Left forelimb (tissue), 1 donor: ENCODE data around the gene PYY.
"Not testable (repeated sequence)": the region's sequence is repeated elsewhere in the genome, so short reads cannot be mapped to it uniquely, and the experiment has no call there.

ENCODE experiments used
- DNase-seq: peaks from one replicate; pipeline ENCODE4 v3.0.0-alpha.2; 2018; ENCODE audit warnings: low spot score

Gene PYY

DNA sequence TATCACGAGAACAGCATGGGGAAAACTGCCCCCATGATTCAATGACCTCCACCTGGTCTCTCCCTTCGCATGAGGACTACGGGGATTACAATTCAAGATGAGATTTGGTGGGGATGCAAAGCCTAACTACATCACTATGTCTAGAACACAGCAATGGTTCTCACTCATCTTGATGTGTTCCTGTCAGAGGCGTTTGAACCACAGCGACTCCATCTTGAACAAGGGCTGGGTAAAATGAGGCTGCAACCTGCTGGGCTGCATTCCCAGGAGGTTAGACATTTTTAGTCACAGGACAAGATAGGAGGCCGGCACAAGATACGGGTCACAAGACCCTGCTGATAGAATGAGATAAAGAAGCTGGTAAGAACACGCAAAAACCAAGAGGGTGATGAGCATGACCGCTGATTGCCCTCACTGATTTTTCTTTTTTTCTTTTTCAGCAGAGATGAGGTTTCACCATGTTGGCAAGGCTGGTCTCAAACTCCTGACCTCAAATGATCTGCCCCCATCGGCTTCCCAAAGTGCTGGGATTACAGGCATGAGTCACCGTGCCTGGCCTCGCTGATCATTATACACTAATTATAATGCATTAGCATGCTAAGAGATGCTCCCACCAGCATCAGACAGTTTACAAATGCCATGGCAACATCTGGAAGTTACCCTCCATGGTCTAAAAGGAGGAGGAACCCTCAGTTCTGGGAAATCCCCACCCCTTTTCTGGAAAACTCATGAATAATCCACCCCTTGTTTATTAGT is 8.5 kb downstream of the PYY start:
- DNase-seq = no peak

DNA sequence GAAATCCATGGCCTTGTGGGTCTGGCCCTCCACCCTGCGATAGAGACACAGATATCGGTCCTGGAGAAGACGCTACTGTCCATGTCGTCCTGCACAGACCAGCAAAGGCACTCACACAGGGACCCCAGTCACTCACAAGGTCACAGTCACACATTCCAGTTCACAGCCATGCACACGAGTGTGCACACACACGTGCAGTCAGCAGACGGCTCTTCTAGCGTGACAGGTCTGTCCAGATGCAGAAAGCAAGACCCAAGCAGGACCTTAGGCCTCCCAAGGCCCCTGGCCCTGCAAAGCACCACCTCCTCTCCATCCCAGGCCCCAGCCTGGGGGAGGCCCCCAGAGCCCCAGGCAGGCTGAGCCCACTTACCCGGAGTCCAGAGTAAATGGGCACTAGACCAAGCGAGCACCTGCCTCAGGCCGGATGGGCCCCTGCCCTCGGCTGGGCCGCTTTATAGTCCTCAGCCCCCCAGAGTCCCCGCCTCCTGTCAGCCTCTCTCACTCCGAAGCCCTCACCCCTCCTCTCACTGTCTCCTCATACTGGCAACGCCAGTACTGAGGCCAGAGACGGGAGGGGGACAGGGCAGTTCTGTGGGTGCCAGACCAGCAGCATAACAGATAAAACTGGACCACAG is 11.6 kb downstream of the PYY start, which contains the start of gene PPY:
PPY (minus strand) TSS at position 426 of the 635 bp plus-strand sequence. CDS start 822 bp downstream, outside the sequence.
- DNase-seq = peak; percentile 50

DNA sequence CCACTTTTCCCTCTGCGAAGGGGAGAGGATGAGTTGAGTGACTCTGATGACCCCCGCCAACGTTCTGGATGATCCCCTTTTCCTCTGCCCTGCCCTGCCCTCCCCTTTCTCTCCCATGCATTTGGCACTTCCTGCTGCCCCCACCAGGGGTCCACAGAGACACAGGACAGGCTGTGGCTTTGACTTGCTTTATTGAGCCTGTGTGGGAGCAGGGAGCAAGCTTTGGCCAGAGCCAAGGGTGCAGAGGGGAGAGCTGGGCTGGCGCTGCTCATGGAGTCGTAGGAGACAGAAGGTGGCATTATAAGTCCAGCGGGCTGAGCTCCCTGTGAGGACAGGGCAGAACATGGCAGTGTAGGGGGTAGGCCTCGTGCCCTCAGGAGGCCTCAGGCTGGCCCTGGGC is 13.1 kb downstream of the PYY start:
- DNase-seq = no peak

DNA sequence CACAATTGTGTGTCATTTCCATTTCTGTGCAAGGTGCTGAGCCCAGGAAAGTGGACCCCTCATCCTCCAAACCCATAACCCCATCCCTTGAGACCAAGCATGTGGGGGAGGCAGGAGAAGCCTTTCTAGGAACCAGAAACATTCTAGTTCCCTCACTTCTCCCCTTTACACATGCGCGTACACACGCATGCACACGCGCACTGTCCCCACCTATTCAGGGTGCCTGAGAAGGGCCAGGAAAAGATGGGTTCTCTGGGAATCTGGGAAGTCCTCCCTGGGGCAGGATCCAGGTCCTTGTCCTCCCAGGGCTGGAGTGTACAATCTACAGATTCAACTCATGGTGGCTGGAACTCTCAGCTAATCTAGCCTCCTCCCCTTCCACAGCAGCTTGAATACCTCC is 13.9 kb downstream of the PYY start:
- no peak for DNase-seq

DNA sequence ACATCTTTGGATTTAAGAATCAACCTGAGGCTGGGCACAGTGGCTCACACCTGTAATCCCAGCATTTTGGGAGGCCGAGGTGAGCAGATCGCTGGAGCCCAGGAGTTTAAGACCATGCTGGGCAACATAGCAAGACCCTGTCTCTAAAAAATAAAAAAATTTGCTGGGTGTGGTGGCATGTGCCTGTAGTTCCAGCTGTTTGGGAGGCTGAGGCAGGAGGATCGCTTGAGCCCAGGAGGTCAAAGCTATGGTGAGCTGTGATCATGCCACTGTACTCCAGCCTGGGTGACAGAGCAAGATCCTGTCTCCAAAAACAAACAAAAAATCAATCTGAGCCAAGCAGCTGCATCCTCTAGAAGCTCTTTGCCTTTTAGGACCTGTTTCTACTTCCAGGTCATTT is 14.3 kb downstream of the PYY start:
- DNase-seq = not testable (repeated sequence)

DNA sequence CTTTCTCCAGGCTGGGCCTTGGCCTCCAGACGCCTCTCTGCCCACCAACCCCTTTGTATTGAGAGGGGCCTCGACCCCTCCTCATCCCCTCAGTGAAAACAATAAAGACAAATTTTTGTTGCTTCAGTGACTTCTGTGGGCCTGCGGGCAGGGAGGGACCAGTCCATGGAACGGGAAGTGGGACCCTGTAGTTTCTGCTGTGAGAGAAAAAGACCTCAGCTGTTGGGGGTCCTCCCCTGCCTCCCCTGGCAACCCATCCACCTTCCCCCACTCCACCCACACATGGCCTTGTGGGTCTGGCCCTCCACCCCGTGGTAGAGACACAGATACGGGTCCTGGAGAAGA is 14.9 kb downstream of the PYY start:
- DNase-seq = no peak

DNA sequence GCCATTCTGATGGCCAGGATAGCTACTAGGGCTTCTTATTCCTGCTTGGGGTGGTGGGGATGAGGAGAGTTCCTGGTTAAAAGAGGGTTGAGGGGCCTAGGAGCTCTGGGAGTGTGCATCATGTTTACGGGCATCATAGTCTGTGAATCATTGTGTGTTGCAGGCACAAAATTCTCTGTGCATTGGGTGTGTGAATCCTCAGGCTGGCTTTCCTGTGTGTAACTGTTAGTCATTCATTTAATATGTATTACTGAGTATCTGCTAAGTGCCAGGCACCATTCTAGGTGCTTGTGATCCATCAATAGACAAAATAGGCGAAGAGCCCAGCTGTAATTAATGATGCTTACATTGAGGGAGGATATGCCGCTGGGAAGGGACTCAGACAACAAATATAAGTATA is 17.3 kb downstream of the PYY start:
- no peak for DNase-seq

DNA sequence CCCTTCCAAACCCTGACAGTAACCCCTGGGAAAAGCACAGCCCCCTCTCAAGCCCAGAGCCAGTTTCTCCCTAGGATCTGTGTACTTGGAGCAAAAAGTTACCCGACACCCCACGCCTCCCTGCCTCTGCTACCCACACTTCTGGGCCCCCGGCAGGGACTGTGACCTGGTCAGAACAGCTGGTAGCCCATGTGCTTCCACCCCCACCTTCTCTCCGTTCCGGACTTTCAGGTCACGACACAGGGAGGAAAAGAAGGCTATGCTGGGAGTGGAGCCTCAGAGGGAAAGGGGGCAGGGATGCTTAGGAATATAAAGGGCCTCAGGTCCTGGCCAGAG is 17.8 kb downstream of the PYY start:
- no peak for DNase-seq

DNA sequence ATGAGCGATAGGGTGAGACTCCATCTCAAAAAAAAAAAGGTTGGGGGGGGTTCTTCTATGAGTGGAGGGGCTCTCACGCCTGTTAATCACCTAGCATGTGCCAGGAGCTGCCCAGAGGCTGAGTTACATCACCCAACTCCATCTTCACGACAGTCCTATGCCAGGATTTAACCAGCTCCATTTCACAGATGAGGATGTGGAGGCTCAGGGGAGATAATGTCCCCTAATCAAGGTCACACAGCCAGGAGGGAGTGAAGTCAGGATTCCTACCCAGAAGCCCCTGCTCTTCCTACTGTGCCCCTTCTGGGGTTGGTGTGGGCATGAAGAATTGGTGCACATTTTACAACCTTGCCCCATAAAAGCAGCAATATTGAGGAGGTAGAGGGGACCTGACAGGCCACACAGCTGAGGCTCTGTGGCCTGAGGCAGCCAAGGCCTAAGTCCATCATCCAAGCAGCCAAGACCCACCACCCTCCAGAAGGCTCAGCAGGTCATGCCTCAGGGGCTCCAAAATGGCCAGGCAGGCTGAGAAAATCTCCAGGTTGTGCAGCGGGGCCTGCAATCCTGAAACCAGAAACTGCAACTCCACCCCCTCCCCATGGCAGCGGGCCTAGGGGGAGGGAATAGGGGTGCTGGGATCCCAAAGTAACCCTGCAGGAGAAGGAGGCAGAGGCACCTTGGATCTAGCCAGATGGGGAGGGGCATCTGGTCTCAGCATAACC is 18.4 kb downstream of the PYY start:
- no peak for DNase-seq

DNA sequence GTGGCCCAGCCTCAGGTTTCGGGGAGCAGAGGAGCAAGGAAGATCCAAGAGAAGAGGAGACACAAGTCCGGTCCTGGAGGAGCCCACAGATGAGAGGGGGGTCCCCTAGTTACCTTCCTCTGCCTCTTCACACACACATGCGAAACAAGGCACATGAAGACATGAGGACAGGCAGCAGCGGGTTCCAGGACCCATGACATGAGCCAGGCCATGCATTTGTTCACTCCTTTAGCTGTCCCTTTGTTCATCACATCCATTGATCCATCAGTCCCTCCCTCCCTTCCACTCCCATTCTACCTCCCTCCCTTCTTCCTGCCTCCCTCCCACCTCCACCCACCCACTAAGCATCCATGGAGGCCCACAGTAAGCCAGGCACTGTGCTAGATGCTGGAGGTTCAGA is 20.8 kb downstream of the PYY start:
- DNase-seq = no peak

DNA sequence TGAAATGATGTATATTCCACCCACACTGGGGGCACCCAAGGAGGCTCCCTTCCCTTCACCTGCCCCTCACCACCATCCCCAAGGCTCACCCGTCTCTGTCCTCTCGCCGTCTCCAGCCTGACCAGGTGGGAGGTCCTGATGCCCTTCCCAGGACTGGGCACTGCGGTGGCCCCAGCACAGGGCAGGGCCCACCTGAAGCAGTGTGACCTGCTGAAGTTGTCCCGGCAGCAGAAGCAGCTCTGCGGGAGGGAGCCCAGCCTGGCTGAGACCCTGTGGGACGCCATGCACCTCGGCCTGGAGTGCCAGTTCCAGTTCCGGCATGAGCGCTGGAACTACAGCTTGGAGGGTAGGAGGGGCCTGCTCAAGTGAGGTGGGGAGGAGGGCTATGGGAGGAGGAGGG is 21.4 kb downstream of the PYY start:
- no peak for DNase-seq

DNA sequence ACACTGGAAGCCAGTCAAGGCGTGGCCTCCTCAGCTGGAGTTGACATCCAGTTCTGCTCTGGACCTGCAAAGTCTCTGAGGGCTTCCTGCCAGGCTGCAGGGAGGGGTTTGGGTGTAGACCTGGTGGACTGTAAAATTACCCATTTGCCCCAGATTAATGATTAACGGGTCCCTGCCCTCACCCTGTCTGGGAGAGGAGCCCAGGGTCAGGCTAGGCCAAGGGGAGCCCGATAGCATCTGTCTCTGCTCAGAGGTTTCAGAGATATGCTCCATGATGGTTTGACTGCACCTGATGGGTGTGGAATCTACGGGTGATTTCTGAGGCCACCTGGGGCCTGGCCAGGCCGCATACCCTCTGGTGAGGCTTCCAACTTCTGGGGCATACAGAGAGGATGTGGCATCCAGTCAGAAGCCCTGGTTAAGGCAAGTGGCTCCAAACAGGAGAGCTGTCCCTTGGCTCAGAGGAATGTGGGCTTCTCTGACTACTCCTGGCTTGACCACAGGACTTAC is 22.6 kb downstream of the PYY start:
- DNase-seq = no peak

DNA sequence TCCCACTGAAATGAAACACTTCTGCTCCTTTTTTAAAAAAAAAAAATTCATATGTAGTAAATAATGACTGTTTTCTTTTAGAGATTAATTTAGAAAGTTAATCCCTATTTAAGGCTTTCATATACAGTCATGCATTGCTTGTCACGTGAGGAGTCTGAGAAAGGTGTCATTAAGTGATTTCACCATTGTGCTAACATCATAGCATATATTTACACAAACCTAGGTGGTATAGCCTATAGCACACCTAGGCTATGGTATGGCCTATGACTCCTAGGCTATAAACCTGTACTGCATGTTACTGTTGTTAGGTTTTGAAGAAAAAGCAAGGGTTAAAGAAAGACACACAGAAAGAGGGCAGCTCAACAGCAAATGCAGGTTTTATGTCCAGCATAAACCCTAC is 25.1 kb downstream of the PYY start:
- DNase-seq = no peak

DNA sequence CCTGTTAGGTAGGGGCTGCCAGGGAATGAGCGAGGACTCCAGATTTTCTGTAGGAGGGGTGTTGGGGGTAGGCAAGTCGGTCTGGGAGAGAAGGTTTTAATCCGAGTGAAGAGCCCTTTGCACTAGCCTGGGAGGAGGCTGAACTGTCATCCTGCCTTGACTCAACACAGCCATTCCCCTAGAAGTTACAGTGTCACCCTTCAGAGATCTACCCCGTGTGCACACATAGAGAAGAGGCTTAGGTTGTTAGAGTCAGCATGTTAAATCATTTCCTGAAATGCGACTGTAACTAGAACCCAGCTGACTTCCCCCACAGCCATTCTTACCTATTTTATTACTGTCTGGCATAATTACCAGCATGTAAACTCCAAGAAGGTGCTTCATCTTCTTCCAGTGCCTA is 25.8 kb downstream of the PYY start:
- DNase-seq = not testable (repeated sequence)

DNA sequence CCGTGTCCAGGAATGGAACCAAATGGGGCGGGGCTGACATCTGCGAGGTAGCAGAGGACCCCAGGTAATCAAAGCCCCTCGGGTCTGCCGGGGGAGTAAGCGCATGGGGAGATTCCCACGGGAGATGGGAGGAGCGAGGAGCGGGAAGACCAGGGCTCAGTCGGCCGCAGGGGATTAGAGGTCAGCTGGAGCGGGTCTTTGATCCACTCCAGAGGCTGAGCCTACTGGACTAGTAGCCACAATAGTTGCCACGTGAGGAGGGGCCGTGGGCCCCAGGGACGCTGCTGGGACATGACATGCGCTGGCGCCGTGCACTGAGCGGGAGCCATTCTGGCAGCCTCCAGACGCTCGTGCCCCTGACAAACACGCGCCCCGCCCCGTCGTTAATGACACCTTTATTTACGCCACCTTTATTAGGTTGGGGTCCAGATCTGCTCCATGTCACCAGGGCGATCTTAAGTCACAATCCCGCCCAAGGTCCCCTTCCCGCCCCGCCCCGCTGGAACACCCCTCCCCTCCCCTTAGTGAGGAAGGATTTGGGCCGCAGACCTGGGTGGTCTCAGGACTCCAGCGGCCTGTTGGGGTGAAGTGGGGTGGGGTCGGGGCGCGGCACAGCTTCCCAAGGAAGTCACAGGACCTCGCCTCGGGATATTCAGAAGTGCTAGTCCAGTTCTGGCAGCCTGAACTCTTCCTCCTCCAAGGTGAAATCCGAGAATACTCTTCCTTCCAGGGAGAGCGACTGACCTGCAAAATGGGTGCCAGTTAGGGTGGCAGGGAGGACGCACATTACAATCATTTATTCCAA is 26.5 kb downstream of the PYY start:
- DNase-seq = no peak

DNA sequence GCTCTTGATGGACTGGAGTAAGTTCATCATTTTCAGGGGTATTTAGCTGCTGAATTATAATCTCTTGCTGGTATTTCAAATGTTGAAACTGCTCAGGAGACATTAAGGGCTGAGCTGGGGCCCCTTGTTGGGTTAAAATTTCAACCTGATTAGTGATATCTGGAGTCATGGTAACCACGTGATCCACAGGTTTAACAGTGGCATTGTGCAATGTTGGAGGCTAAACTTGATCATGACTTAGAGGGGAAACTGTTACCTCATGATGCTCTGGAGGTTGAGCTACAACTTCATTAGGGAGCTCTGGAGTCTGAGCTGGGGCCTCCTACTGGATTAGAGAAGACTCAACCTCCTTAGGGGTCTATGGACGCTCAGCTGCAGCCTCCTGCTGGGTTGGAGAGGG is 29.2 kb downstream of the PYY start:
- no peak for DNase-seq

DNA sequence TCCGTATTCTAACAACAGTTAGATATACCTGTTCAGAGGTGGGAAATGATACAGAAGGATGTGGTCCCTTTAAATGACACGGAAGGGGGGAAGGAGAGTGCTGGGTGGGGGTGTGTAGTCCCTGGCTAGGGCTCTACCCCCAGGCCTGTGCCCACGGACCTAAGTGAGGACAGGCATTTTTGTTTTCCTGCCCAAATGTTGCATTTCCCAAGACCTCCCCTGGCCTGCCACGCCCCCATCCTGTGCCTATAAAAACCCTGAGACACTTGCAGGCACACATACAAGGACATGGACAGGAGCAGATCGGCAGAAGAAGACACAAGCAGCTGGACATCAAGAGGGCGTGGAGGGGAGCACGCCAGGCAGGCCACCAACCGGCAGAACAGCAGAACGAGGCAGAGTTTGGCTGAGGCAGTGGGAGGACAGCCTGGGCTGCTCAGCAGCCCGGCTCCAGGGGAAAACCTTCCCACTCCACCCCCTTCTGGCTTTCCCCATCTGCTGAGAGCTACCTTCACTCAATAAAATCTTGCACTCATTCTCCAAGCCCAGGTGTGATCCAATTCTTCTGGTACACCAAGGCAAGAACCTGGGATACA is 33.1 kb downstream of the PYY start:
- no peak for DNase-seq

DNA sequence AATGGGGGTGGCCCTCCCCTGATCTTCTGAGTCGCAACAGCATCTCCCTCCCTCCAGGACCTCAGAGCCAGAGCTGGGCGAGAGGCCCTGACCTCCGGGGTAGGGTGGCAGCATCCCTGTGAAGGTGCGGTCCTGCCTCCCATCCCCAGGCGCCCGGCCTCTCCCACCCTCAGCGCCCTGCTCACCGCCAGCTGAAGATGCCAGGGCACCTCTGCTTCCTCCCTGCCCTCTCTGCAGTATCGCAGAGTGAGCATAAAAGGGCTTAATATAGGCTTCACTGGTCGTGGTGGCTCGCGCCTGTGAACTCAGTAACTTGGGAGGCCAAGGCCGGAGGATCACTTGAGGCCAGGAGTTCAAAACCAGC is 35.7 kb downstream of the PYY start:
- DNase-seq = no peak

DNA sequence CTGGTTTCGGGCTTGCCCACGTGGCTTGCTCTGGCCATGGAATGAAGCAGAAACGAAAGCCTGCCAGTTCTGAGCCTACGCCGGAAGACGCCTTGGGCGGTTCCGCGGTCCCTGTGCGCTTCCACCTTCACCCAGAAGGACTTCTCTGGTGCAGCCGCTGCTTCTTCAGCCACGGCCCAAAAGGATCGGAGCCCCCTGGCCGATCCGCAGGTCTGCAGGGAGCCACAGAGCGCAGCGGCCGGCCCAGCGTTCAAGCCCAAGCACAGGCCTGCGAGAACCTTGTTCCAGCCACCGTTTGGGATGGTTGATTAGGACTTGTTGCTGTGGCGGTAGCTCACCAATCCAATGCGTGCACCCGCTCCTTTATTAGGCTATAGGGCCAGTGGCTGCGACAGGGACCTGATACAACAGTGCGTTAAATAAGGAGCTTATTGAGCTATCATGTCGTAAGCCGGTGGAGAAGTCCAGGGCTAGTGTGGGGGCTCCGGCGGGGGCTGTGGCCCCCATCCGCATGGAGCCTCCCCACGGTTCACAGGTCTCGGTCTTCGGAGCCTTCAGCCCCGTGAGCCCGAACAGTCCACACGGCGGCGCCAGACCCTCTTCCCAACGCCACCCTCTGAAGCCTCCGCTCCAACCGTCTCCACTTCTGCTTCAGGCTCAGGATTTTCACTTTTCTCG is 36.3 kb downstream of the PYY start:
- no peak for DNase-seq

DNA sequence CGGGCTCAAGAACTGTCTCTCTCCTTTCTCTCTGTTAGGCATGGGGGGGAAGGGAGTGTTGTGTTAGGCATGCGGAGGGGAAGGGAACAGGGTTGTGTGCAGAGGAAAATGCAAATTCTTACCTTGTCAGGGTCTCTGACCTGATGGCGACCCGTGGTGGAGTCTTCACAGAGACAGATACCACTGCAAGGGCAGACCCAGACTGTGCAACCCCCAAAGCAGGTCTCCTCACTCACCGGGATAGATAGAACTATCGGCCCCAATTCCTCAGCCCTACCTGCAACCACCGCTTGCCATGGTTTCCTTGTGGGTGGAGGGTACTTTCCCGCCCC is 36.8 kb downstream of the PYY start:
- DNase-seq = no peak

DNA sequence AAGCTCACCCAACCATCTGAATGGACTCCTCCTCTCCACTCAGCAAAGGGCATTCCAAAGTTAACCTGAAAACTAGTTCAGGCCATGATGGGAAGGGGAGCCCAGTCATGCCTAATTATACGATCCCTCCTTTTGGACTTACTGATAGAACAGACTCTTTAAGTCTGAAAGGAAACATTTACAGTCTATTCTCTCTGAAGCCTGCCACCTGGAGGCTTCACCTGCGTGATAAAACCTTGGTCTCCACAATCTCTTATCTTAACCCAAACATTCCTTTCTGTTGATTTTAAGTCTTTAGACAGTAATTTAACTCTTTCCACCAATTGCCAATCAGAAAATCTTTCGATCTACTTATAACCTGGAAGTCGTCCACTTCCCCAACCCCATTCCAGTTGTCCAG is 37.4 kb downstream of the PYY start:
- no peak for DNase-seq

DNA sequence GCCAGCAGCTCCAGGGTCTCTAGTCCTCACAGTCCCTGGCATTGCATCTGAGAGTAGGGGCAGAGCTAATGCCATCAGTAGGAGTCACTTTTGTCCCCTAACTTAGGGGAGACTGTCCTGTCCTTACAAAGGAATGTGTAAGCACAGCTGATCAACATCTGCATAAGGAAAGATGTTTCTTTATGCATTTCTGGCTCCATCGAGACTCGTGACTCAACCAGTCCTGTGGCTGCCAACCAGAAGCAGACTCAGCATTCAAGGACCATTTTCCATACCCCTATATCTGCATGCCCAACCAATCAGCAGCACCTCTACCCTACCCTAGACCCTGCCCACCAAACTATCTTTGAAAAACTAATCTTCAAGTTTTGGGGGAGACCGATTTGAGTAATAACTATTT is 38.2 kb downstream of the PYY start:
- DNase-seq = no peak
